NT2/D1 (cell line): ENCODE results near the gene UBXN1.

Experiments used
- DNase-seq: peaks from one replicate; pipeline ENCODE4 v3.0.0-alpha.2; 2011; ENCODE audit warnings: low read depth, low spot score
- H3K27me3 ChIP-seq: 2 replicates; pipeline ENCODE4 v1.6.0; 2011; ENCODE audit warnings: mild to moderate bottlenecking; ENCODE audit not compliant: insufficient read length, insufficient read depth
- H3K36me3 ChIP-seq: 2 replicates; pipeline ENCODE4 v1.6.1; 2011; ENCODE audit warnings: mild to moderate bottlenecking, low read length, mixed read lengths; ENCODE audit not compliant: insufficient read depth, insufficient read length
- H3K4me1 ChIP-seq: 2 replicates; pipeline ENCODE4 v1.5.1; 2011; ENCODE audit not compliant: insufficient read depth, insufficient read length
- H3K4me3 ChIP-seq: 2 replicates; pipeline ENCODE4 v1.5.1; 2011; ENCODE audit warnings: low read depth; ENCODE audit not compliant: insufficient read length
- H3K9ac ChIP-seq: 2 replicates; pipeline ENCODE4 v1.6.0; 2011; ENCODE audit warnings: low read depth; ENCODE audit not compliant: insufficient read length
- H3K9me3 ChIP-seq: 2 replicates; pipeline ENCODE4 v1.5.1; 2011; ENCODE audit warnings: mild to moderate bottlenecking, low read length; ENCODE audit not compliant: insufficient read depth
- SUZ12 ChIP-seq: IDR thresholded peaks from 2 replicates; pipeline ENCODE4 v1.6.1; 2011; ENCODE audit not compliant: insufficient read length, insufficient read depth; ENCODE audit errors: extremely low read depth
- YY1 ChIP-seq: IDR thresholded peaks from 2 replicates; pipeline ENCODE4 v1.6.1; 2011; ENCODE audit not compliant: insufficient read length, insufficient read depth
- ZNF274 ChIP-seq: IDR thresholded peaks from 2 replicates; pipeline ENCODE4 v1.6.1; 2011; ENCODE audit warnings: mild to moderate bottlenecking, low read depth, low read length

Gene UBXN1

DNA sequence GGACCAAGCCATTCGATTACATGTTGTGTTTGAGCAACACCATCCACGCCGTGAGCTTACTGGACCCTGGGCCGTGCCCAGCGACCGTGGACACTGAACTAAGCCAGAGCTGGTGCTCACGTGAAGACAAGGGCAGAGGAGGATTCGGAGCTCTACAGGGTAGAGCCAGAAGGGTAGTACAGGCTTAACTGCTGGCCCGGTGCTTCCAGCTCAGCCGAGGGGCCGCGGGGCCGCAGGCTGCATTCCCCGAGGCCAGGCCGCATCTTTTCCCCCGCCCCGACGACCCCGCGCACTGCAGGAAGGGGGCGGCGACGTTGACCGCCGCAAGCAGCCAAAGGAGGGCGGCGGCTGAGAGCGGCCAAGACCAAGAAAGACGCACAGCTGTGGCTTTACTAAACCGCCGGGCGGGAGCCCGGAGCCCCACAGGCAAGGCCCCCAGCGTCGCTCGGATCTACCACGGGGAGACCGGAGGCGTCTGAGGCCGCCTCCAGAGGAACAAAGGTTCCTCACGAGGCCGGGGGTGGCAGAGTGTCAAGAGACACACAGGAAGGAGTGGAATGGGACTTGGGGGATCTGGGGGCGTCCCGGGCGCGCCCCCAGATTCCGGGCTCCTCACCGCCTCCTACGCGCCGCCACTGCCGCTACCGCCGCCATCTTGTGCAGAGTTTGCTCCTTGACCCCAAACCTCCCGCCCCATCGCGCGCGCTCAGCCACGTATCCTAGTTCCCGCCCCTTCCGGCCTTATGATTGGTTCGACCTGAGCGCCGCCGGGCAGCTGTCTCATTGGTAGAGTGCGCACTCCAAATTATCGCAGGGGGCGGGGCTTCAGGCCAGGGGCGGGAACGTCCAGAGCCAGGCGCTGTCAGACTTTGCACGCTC, 32.7 kb downstream of the UBXN1 start, which contains the start of gene GANAB:
GANAB (minus strand) TSS at position 668 of the 879 bp plus-strand sequence; CDS start at position 654, 14 bp downstream.
- no peaks in the 10 kb centered on the region for H3K27me3 ChIP-seq
- peak within 1 kb of the TSS; percentile 98 for H3K9ac ChIP-seq
- H3K4me1 ChIP-seq = peaks cover 6% of the 10 kb centered on the region
- no peaks in the 10 kb centered on the region for H3K9me3 ChIP-seq
- peak within 1 kb of the TSS; percentile 93 for H3K4me3 ChIP-seq
- peak; percentile 97 for DNase-seq
- TF ChIP-seq YY1 = peak; percentile 87
- no peak for TF ChIP-seq SUZ12
- TF ChIP-seq ZNF274 = no peak
- peaks cover 62% of the 10 kb centered on the region for H3K36me3 ChIP-seq

GRCh38 chr11:62645671-62645945, 33.3 kb downstream of the UBXN1 start:
- Histone ChIP-seq H3K4me1 (peaks cover 6% of the 10 kb centered on the region), H3K36me3 (peaks cover 60% of the 10 kb centered on the region), H3K9me3 (no peaks in the 10 kb centered on the region), H3K27me3 (no peaks in the 10 kb centered on the region), H3K4me3 (peak overlapping the region; percentile 93), H3K9ac (peak overlapping the region; percentile 98)
- TF ChIP-seq SUZ12 (no peak), ZNF274 (no peak), YY1 (no peak)
- no peak for DNase-seq

GRCh38 chr11:62644220-62644619, 34.7 kb downstream of the UBXN1 start:
- Histone ChIP-seq H3K4me3 (no peak overlapping the region), H3K4me1 (peaks cover 6% of the 10 kb centered on the region), H3K9me3 (no peaks in the 10 kb centered on the region), H3K9ac (no peak overlapping the region), H3K36me3 (peaks cover 58% of the 10 kb centered on the region), H3K27me3 (no peaks in the 10 kb centered on the region)
- no peak for DNase-seq
- no peak for TF ChIP-seq ZNF274
- no peak for TF ChIP-seq YY1
- no peak for TF ChIP-seq SUZ12

- no peaks in the 10 kb centered on the region for H3K27me3 ChIP-seq
- peaks cover 3% of the 10 kb centered on the region for H3K4me1 ChIP-seq
- no peak overlapping the region for H3K9ac ChIP-seq
- no peaks in the 10 kb centered on the region for H3K9me3 ChIP-seq
- DNase-seq = no peak
- H3K36me3 ChIP-seq = peaks cover 94% of the 10 kb centered on the region
- H3K4me3 ChIP-seq = no peak overlapping the region
- TF ChIP-seq YY1 (no peak), ZNF274 (no peak), SUZ12 (no peak)
Observed at GRCh38 chr11:62632492-62632891, 46.4 kb downstream of the UBXN1 start.

GRCh38 chr11:62627713-62628112, 51.2 kb downstream of the UBXN1 start:
- Histone ChIP-seq H3K9me3 (no peaks in the 10 kb centered on the region), H3K36me3 (peaks cover 87% of the 10 kb centered on the region), H3K4me3 (no peak overlapping the region), H3K27me3 (no peaks in the 10 kb centered on the region), H3K9ac (no peak overlapping the region), H3K4me1 (no peaks in the 10 kb centered on the region)
- no peak for DNase-seq
- TF ChIP-seq ZNF274 = no peak
- TF ChIP-seq YY1 = no peak
- TF ChIP-seq SUZ12 = no peak
